Skeletal muscle satellite cell (primary cell): ENCODE results near the gene CAPZA2. TPM values are rescaled to one million over a fixed set of nuclear protein-coding genes. Genes with fewer than 3 reads are reported as not detected.

ENCODE experiments used
- small RNA-seq: library from RNA; depleted of rRNA; stranded (forward); fragments of <200 nt; gene quantifications from one replicate; pipeline ENCODE3, GENCODE V24; 2012

The CAPZA2 gene

Small RNAs within 50 kb of the gene (small RNA-seq; reads per million reads assigned to genes)
- gene RF00019 (not detected), gene RF02179 (not detected), gene RF02180 (not detected), gene RF02188 (not detected), gene RNA5SP239 (not detected)
